GM12878 (cell line): Measurements from ENCODE around the gene LEFTY1. TPM values are rescaled to one million over a fixed set of nuclear protein-coding genes. Genes with fewer than 3 reads are reported as not detected.

Experiments used
- ATAC-seq: fragments of 200-7000 bp; cut with Tn5 transposase; 3 replicates; pipeline ENCODE4 v1.9.1; 2020; ENCODE audit warnings: mild to moderate bottlenecking, moderate library complexity
- BruUV-seq: library from RNA; stranded (reverse); fragments of 400-500 nt; replicated peaks from 2 replicates; lab custom pipeline; 2021; lab: Mats Ljungman, UMichigan
- CTCF ChIA-PET: fragments of 300-600 bp; sonication (Branson Sonifier 250); formaldehyde crosslinking; extraction: SDS; loops from one replicate; lab custom pipeline; 2021; ENCODE audit warnings: inconsistent platforms; lab: Yijun Ruan, JAX
- POLR2A ChIA-PET: fragments of 350-600 bp; formaldehyde crosslinking; extraction: SDS; loops from one replicate; lab custom pipeline; 2021; ENCODE audit warnings: inconsistent platforms; lab: Charles Lee
- RAD21 ChIA-PET: fragments of 300-600 bp; sonication (Branson Sonifier 250); formaldehyde crosslinking; loops from one replicate; lab custom pipeline; 2023; ENCODE audit warnings: antibody characterized with exemption; ENCODE audit not compliant: unreplicated experiment; lab: Charles Lee
- SMC1A ChIA-PET: fragments of 300-600 bp; sonication (Branson Sonifier 250); formaldehyde crosslinking; loops from one replicate; lab custom pipeline; 2023; ENCODE audit not compliant: unreplicated experiment, uncharacterized antibody; lab: Charles Lee
- DNase-seq: peaks from one replicate; pipeline ENCODE4 v3.0.0-alpha.2; 2011; ENCODE audit warnings: low read depth, low spot score
- FAIRE-seq: peaks from 3 replicates; lab custom pipeline; 2011; peaks lifted over from hg19 to GRCh38; lab: Jason Lieb, UNC
- H2AFZ ChIP-seq: 2 replicates; pipeline ENCODE4 v1.6.0; 2011; ENCODE audit warnings: low read depth, low read length, control low read depth; ENCODE audit not compliant: control insufficient read depth
- H3K27ac ChIP-seq: 2 replicates; pipeline ENCODE4 v1.5.1; 2011; ENCODE audit warnings: control low read depth; ENCODE audit not compliant: control insufficient read depth, insufficient read depth
- H3K27me3 ChIP-seq, 2 experiments: replicated peaks in 1 of 2; 2 replicates each; pipeline versions ENCODE4 v1.6.0 to v1.6.1; 2011; ENCODE audit warnings: low read length in 1 of 2; ENCODE audit not compliant: control insufficient read depth in 2 of 2, insufficient read depth in 2 of 2
- H3K36me3 ChIP-seq, 2 experiments: 2 replicates each; pipeline ENCODE4 v1.5.1; 2011; ENCODE audit warnings: low read length in 1 of 2; ENCODE audit not compliant: control insufficient read depth in 2 of 2, insufficient read depth in 2 of 2
- H3K4me1 ChIP-seq: 2 replicates; pipeline ENCODE4 v1.6.1; 2011; ENCODE audit warnings: mild to moderate bottlenecking, low read length, moderate library complexity, mixed read lengths; ENCODE audit not compliant: control insufficient read depth, insufficient read depth
- H3K4me2 ChIP-seq: 2 replicates; pipeline ENCODE4 v1.6.0; 2011; ENCODE audit warnings: control low read depth; ENCODE audit not compliant: control insufficient read depth, insufficient read depth
- H3K4me3 ChIP-seq: fragments of 200-600 bp; sonication (generic); 2 replicates; pipeline ENCODE4 v1.5.1; 2016
- H3K79me2 ChIP-seq: 2 replicates; pipeline ENCODE4 v1.6.0; 2011; ENCODE audit warnings: low read length; ENCODE audit not compliant: control insufficient read depth, insufficient read depth
- H3K9ac ChIP-seq: 2 replicates; pipeline ENCODE4 v1.8.0; 2011; ENCODE audit warnings: low read length, control low read depth, mixed read lengths; ENCODE audit not compliant: control insufficient read depth, insufficient read depth
- H3K9me3 ChIP-seq: replicated peaks from 3 replicates; pipeline ENCODE4 v1.5.1; 2011; ENCODE audit warnings: mild to moderate bottlenecking, low read length; ENCODE audit not compliant: control insufficient read depth, insufficient read depth
- H4K20me1 ChIP-seq: 2 replicates; pipeline ENCODE4 v1.6.0; 2011; ENCODE audit not compliant: control insufficient read depth, insufficient read depth
- CHD1 ChIP-seq: IDR thresholded peaks from 2 replicates; pipeline ENCODE4 v1.6.1; 2012; ENCODE audit warnings: low read depth, low read length, improper control_type of control experiment
- CHD2 ChIP-seq: IDR thresholded peaks from 2 replicates; pipeline ENCODE4 v1.6.1; 2011; ENCODE audit warnings: low read depth, low read length, improper control_type of control experiment, borderline replicate concordance
- EED ChIP-seq: sonication (generic); IDR thresholded peaks from 2 replicates; pipeline ENCODE4 v1.6.1; 2016; ENCODE audit warnings: antibody characterized with exemption, low read depth
- FOXK2 ChIP-seq: fragments of 450-650 bp; IDR thresholded peaks from 2 replicates; pipeline ENCODE4 v1.6.1; 2017; ENCODE audit warnings: mild to moderate bottlenecking, moderate library complexity
- HSF1 ChIP-seq: fragments of 150-350 bp; IDR thresholded peaks from 2 replicates; pipeline ENCODE4 v1.6.1; 2014; ENCODE audit warnings: mild to moderate bottlenecking, low read depth, low read length
- IKZF1 ChIP-seq: fragments of 450-650 bp; conservative IDR thresholded peaks from 2 replicates; pipeline ENCODE4 v1.6.1; 2017; ENCODE audit warnings: antibody characterized with exemption, mild to moderate bottlenecking
- IRF4 ChIP-seq: IDR thresholded peaks from 2 replicates; pipeline ENCODE4 v1.6.1; 2011; ENCODE audit warnings: low read depth, low read length
- IRF5 ChIP-seq: fragments of 450-650 bp; IDR thresholded peaks from 2 replicates; pipeline ENCODE4 v1.6.1; 2017; ENCODE audit warnings: borderline replicate concordance
- MLLT1 ChIP-seq: fragments of 450-650 bp; IDR thresholded peaks from 2 replicates; pipeline ENCODE4 v1.6.1; 2016; ENCODE audit warnings: mild to moderate bottlenecking
- NBN ChIP-seq: fragments of 450-650 bp; IDR thresholded peaks from 2 replicates; pipeline ENCODE4 v1.6.1; 2016
- NFYA ChIP-seq: IDR thresholded peaks from 2 replicates; pipeline ENCODE4 v1.6.1; 2011; ENCODE audit warnings: low read depth, mild to moderate bottlenecking, low read length, improper control_type of control experiment, borderline replicate concordance
- NFYB ChIP-seq: IDR thresholded peaks from 2 replicates; pipeline ENCODE4 v1.6.1; 2011; ENCODE audit warnings: low read depth, mild to moderate bottlenecking, low read length, improper control_type of control experiment, moderate library complexity; ENCODE audit not compliant: insufficient read depth
- PAX5 ChIP-seq: IDR thresholded peaks from 2 replicates; pipeline ENCODE4 v1.6.1; 2011; ENCODE audit warnings: low read depth, low read length, borderline replicate concordance
- PAX8 ChIP-seq: fragments of 450-650 bp; IDR thresholded peaks from 2 replicates; pipeline ENCODE4 v1.6.1; 2017; ENCODE audit warnings: mild to moderate bottlenecking, moderate library complexity
- POU2F2 ChIP-seq: IDR thresholded peaks from 3 replicates; pipeline ENCODE4 v1.6.1; 2011; ENCODE audit warnings: low read depth, mild to moderate bottlenecking, low read length, borderline replicate concordance
- SKIL ChIP-seq: fragments of 450-650 bp; IDR thresholded peaks from 2 replicates; pipeline ENCODE4 v1.6.1; 2017; ENCODE audit warnings: mild to moderate bottlenecking, low read depth, inconsistent platforms; ENCODE audit not compliant: poor library complexity, severe bottlenecking
- SMC3 ChIP-seq: IDR thresholded peaks from 2 replicates; pipeline ENCODE4 v1.6.1; 2011; ENCODE audit warnings: low read length, improper control_type of control experiment, borderline replicate concordance
- SRF ChIP-seq, 2 experiments: IDR thresholded peaks; 2 replicates each; pipeline ENCODE4 v1.6.1; 2011; ENCODE audit warnings: low read depth in 2 of 2, low read length in 2 of 2, mild to moderate bottlenecking in 1 of 2, moderate library complexity in 1 of 2
- WGBS: methylation state at CpG from one replicate; pipeline ENCODE4 v1.1.6; 2016; ENCODE audit warnings: low lambda C conversion rate; ENCODE audit not compliant: insufficient replicate concordance, insufficient coverage; ENCODE audit errors: missing lambda C conversion rate; 5-methylcytosine and 5-hydroxymethylcytosine counted together
- in situ Hi-C: fragments of 300-500 bp; cut with MboI; formaldehyde crosslinking; loops from 9 replicates; pipeline ENCODE4 v1.14.3; 2018; ENCODE audit warnings: mixed read lengths
- intact Hi-C: fragments of 100-400 bp; cut with micrococcal nuclease; formaldehyde crosslinking; loops from one replicate; pipeline ENCODE4 v1.14.2; 2022; ENCODE audit not compliant: unreplicated experiment
- polyA plus RNA-seq, 11 experiments: library from polyadenylated mRNA; depleted of rRNA in 4 of 11; unstranded in 6 of 11; stranded (reverse) in 5 of 11; fragments of >200 nt; fragmentation: Nextera tagmentation in 4 of 11; fragmentation: Illumina TruSeq in 1 of 11; extraction: Ambion mirVana in 4 of 11; extraction: Trizol in 1 of 11; gene quantifications; 1 replicate in 1 of 11; 2 replicates in 10 of 11; pipeline versions ENCODE4 v1.2.1 to v1.2.3, GENCODE V29; 2011 to 2016; ENCODE audit warnings: inconsistent platforms in 2 of 11, missing spikeins in 2 of 11, low read depth in 1 of 11
- total RNA-seq, 4 experiments: library from RNA; depleted of rRNA in 3 of 4; stranded (reverse); fragments of >200 nt in 3 of 4; fragmentation: Illumina TruSeq in 1 of 4; extraction: Trizol in 1 of 4; gene quantifications; 2 replicates each; pipeline versions ENCODE4 v1.2.1 to v1.2.3, GENCODE V29; 2013 to 2021

Gene LEFTY1
- total and polyA plus RNA-seq, 10 of the 15 experiments (the other 5 are each of a cell fraction or from before 2014, with no cell fraction given): 0.06 TPM; not detected in 8

- Histone ChIP-seq H3K36me3 (peaks cover 4 to 17% of the 10 kb centered on the region in 2 experiments; a peak in 3 of 4 replicates), H4K20me1 (no peaks in the 10 kb centered on the region), H3K4me3 (no peak overlapping the region), H3K27me3 (no peaks in the 10 kb centered on the region), H3K27ac (no peak overlapping the region), H3K9ac (no peak overlapping the region), H3K4me2 (no peak overlapping the region), H3K4me1 (no peaks in the 10 kb centered on the region), H2AFZ (no peak overlapping the region), H3K9me3 (no peaks in the 10 kb centered on the region), H3K79me2 (no peaks in the 10 kb centered on the region)
- ChIA-PET POLR2A (no interaction called here), RAD21 (no interaction called here), CTCF (no interaction called here), SMC1A (no interaction called here)
- ATAC-seq (no peak), DNase-seq (no peak), FAIRE-seq (no peak)
- no peak for TF ChIP-seq CHD2
- no peak for TF ChIP-seq SKIL
- TF ChIP-seq IRF5: no peak
- TF ChIP-seq SMC3: no peak
- no peak for TF ChIP-seq EED
- TF ChIP-seq SRF (IDR thresholded peaks at IDR 0.05; ENCODE audit: low read depth in 2 of 2, low read length in 2 of 2): no peak
- no peak for TF ChIP-seq NFYA
- TF ChIP-seq HSF1: no peak
- no peak for TF ChIP-seq IRF4
- TF ChIP-seq PAX5: no peak
- TF ChIP-seq POU2F2: no peak
- TF ChIP-seq NFYB: no peak
- TF ChIP-seq MLLT1: no peak
- TF ChIP-seq FOXK2: no peak
- TF ChIP-seq CHD1: no peak
- no peak for TF ChIP-seq NBN
- TF ChIP-seq PAX8: no peak
- TF ChIP-seq IKZF1: no peak
- intact Hi-C loops: no loop called here
- BruUV-seq: no TSS peak
- WGBS: 86% methylated on average over 10 of the region's 10 CpGs
- in situ Hi-C loops: no loop called here
Measured at GRCh38 chr1:225873281-225873850, 15.6 kb downstream of the LEFTY1 start.
